Cardiac ventricle fibroblast (primary cell): ENCODE results near the gene RELCH. TPM values are rescaled to one million over a fixed set of nuclear protein-coding genes. Genes with fewer than 3 reads are reported as not detected.

Experiments used
- total RNA-seq: library from RNA; depleted of rRNA; stranded (reverse); fragments of >200 nt; gene quantifications from 2 replicates; pipeline ENCODE4 v1.2.3, GENCODE V29; 2015

RELCH gene
- total RNA-seq: 14.3 and 16.4 TPM in 2 replicates

GRCh38 chr18:62186774-62187542, at the start of gene RELCH, which contains the start of gene PIGN:
Gene RELCH, plus strand, starts transcription at chr18:62187255. Its CDS starts 251 bp downstream, at chr18:62187506.
Gene PIGN, minus strand, starts transcription at chr18:62187056. Its CDS starts 25,703 bp downstream, at chr18:62161353.

GRCh38 chr18:62324917-62325805, 138.1 kb downstream of the RELCH start, which contains the start of gene TNFRSF11A:
Gene TNFRSF11A, plus strand, starts transcription at chr18:62325310. Its CDS starts 43 bp downstream, at chr18:62325353.

Other genes starting within 250 kb of the RELCH start
- gene PIGN, start 199 bp upstream of the RELCH start, total RNA-seq: 26.2 and 27.3 TPM in 2 replicates
- under 0.01 and 0.29 TPM in 2 replicates for gene TNFRSF11A, start 138.1 kb downstream of the RELCH start, total RNA-seq